Articular chondrocyte of knee joint (primary cell): Measurements from ENCODE around the gene POLA2. TPM values are rescaled to one million over a fixed set of nuclear protein-coding genes. Genes with fewer than 3 reads are reported as not detected.

Experiments used
- total RNA-seq: library from RNA; depleted of rRNA; stranded (reverse); fragments of >200 nt; gene quantifications from 2 replicates; pipeline ENCODE4 v1.2.3, GENCODE V29; 2012

POLA2 gene, protein sequence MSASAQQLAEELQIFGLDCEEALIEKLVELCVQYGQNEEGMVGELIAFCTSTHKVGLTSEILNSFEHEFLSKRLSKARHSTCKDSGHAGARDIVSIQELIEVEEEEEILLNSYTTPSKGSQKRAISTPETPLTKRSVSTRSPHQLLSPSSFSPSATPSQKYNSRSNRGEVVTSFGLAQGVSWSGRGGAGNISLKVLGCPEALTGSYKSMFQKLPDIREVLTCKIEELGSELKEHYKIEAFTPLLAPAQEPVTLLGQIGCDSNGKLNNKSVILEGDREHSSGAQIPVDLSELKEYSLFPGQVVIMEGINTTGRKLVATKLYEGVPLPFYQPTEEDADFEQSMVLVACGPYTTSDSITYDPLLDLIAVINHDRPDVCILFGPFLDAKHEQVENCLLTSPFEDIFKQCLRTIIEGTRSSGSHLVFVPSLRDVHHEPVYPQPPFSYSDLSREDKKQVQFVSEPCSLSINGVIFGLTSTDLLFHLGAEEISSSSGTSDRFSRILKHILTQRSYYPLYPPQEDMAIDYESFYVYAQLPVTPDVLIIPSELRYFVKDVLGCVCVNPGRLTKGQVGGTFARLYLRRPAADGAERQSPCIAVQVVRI
- 6.0 and 6.8 TPM in 2 replicates for total RNA-seq

DNA sequence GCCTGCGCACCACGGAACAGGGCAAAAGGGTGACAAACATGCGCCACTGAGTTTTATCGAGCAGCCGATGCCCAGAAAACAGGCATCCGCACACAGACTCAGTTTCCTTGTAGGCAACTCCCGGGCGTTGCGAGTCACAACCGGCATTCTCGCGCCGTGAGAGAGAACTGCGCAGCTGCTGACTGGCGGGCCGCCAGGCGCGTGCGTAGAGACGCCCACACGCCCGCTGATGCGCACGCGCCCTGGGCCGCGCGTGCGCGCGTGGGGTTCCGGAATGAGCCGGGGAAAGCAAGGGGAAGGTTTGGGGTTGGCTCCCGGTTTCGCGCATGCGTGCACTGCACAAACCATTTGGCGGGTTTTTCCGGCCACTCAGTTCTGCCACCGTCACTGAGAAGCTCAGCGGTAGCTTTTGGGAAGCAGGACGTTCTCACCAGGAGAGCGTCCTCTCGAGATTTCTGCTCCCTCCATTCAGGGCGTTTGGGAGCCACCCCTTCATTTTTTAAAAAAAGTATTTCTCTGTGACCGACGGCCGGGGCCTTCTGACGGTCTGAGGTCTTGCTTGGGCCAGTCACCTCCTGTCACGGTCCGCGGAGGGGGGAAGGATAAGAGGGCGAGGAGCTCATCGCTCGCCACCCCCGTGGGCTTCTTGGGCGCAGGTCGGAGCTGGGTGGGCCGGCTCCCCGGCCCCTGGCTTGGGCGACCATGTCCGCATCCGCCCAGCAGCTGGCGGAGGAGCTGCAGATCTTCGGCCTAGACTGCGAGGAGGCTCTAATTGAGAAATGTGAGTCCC lies at the start of gene POLA2:
TSS of gene POLA2 (plus strand) at position 372 of the 790 bp plus-strand sequence. CDS start at position 703, 331 bp downstream.

GRCh38 chr11:65314501-65315203 lies 52.9 kb downstream of the POLA2 start, which contains the start of gene CDC42EP2:
Gene CDC42EP2 (plus strand): TSS chr11:65314866. CDS start chr11:65320899, 6,033 bp downstream.

Other genes with a start within 250 kb of the POLA2 start
- 74.2 and 76.9 TPM in 2 replicates for gene ARL2, start 247.8 kb upstream of the POLA2 start, total RNA-seq
- gene SNX15, start 234.5 kb upstream of the POLA2 start, total RNA-seq = 11.9 and 13.4 TPM in 2 replicates
- gene SAC3D1, start 220.8 kb upstream of the POLA2 start, total RNA-seq = 5.9 and 7.7 TPM in 2 replicates
- gene NAALADL1, start 203.4 kb upstream of the POLA2 start, total RNA-seq = 18.5 and 25.1 TPM in 2 replicates
- 5.4 and 7.7 TPM in 2 replicates for gene CDCA5, start 177.9 kb upstream of the POLA2 start, total RNA-seq
- 35.1 and 40.6 TPM in 2 replicates for gene ZFPL1, start 177.7 kb upstream of the POLA2 start, total RNA-seq
- gene VPS51, start 165.7 kb upstream of the POLA2 start, total RNA-seq = 123 and 217 TPM in 2 replicates
- gene TM7SF2, start 150.1 kb upstream of the POLA2 start, total RNA-seq = 4.2 and 8.5 TPM in 2 replicates
- gene ZNHIT2, start 144.3 kb upstream of the POLA2 start, total RNA-seq = 8.9 and 9.5 TPM in 2 replicates
- 154 and 175 TPM in 2 replicates for gene FAU, start 139.8 kb upstream of the POLA2 start, total RNA-seq
- 35.1 and 39.6 TPM in 2 replicates for gene MRPL49, start 139.6 kb upstream of the POLA2 start, total RNA-seq
- gene SYVN1, start 127.4 kb upstream of the POLA2 start, total RNA-seq = 14.2 and 15.9 TPM in 2 replicates
- not detected in 2 replicates for gene SPDYC, start 91.7 kb upstream of the POLA2 start, total RNA-seq
- gene CAPN1, start 80.0 kb upstream of the POLA2 start, total RNA-seq = 82.6 and 111 TPM in 2 replicates
- gene CDC42EP2, start 52.9 kb downstream of the POLA2 start, total RNA-seq = 21.0 and 24.5 TPM in 2 replicates
- gene DPF2, start 71.9 kb downstream of the POLA2 start, total RNA-seq = 45.1 and 47.1 TPM in 2 replicates
- gene TIGD3, start 92.8 kb downstream of the POLA2 start, total RNA-seq = 0.13 TPM in 1 of 2 replicates, not detected in the other
- 3.8 and 4.4 TPM in 2 replicates for gene SLC25A45, start 120.7 kb downstream of the POLA2 start, total RNA-seq
- 38.3 and 58.9 TPM in 2 replicates for gene FRMD8, start 124.7 kb downstream of the POLA2 start, total RNA-seq
- gene NEAT1, start 160.8 kb downstream of the POLA2 start, total RNA-seq = 1,072 and 1,138 TPM in 2 replicates
- 22,250 and 24,202 TPM in 2 replicates for gene MALAT1, start 237.1 kb downstream of the POLA2 start, total RNA-seq